ENCODE results near the gene NR2C2. TPM values are rescaled to one million over a fixed set of nuclear protein-coding genes. Genes with fewer than 3 reads are reported as not detected.
A peak's percentile ranks its signal among the peaks of the same experiment; 100 is the strongest.
"Not testable (repeated sequence)": the region's sequence is repeated elsewhere in the genome, so short reads cannot be mapped to it uniquely, and the experiment has no call there.

The NR2C2 gene
- total and polyA plus RNA-seq, 12 donors, result 6.4 to 42.2 (median 26.6) TPM

GRCh38 chr3:14900881-14901873, 46.2 kb upstream of the NR2C2 start:
- H3K27ac ChIP-seq, result no peak overlapping the region
- no peaks in the 10 kb centered on the region for H3K4me1 ChIP-seq (replicated peaks in 1 of 2)
- H3K4me3 ChIP-seq, result no peak overlapping the region
- no peaks in the 10 kb centered on the region for H3K27me3 ChIP-seq
- 67 to 81% (median 74%) methylated on average over 4 to 15 of the region's 15 CpGs for WGBS, 4 donors
- TF ChIP-seq POLR2A (IDR thresholded peaks at IDR 0.05) (no peak), CTCF (IDR thresholded peaks at IDR 0.05) (no peak)
- no peaks in the 10 kb centered on the region for H3K9me3 ChIP-seq (replicated peaks in 1 of 3)
- DNase-seq, result no peak
- intact Hi-C loops (cut with DNase I), result no loop called here
- H3K36me3 ChIP-seq (replicated peaks in 1 of 2), result peaks cover 0 to 8% of the 10 kb centered on the region in 2 donors

- intact Hi-C loops (cut with DNase I), result no loop called here
- TF ChIP-seq CTCF (IDR thresholded peaks at IDR 0.05), result no peak
- TF ChIP-seq POLR2A (IDR thresholded peaks at IDR 0.05), result no peak
- peak in 5 of 7 donors; percentile 25 to 65 (median 41) for DNase-seq
- peaks cover 0 to 8% of the 10 kb centered on the region in 2 donors for H3K36me3 ChIP-seq (replicated peaks in 1 of 2)
- 16 to 32% (median 31%) methylated on average over 5 to 7 of the region's 7 CpGs for WGBS, 4 donors
- H3K27ac ChIP-seq, result peak overlapping the region in 1 of 5 donors; percentile 49
- no peak overlapping the region for H3K4me3 ChIP-seq
- no peaks in the 10 kb centered on the region for H3K9me3 ChIP-seq (replicated peaks in 1 of 3)
- H3K4me1 ChIP-seq (replicated peaks in 1 of 2), result no peaks in the 10 kb centered on the region
- no peaks in the 10 kb centered on the region for H3K27me3 ChIP-seq
These were observed 44.7 kb upstream of the NR2C2 start for GRCh38 chr3:14902719-14903118.

- DNase-seq; H3K4me3 ChIP-seq; intact Hi-C loops (cut with DNase I); H3K4me1 ChIP-seq (replicated peaks in 1 of 2); H3K36me3 ChIP-seq (replicated peaks in 1 of 2); H3K27ac ChIP-seq; H3K9me3 ChIP-seq (replicated peaks in 1 of 3); H3K27me3 ChIP-seq: not testable (repeated sequence)
- WGBS, 4 donors, result 94 to 100% (median 99%) methylated on average over 1 to 3 of the region's 3 CpGs
These were observed 43.9 kb upstream of the NR2C2 start for GRCh38 chr3:14903501-14903900.

GRCh38 chr3:14905055-14905657, 42.2 kb upstream of the NR2C2 start:
- Histone ChIP-seq H3K27me3 (no peaks in the 10 kb centered on the region), H3K4me3 (no peak overlapping the region), H3K4me1 (replicated peaks in 1 of 2) (no peaks in the 10 kb centered on the region), H3K36me3 (replicated peaks in 1 of 2) (peaks cover 0 to 7% of the 10 kb centered on the region in 2 donors), H3K9me3 (replicated peaks in 1 of 3) (no peaks in the 10 kb centered on the region), H3K27ac (no peak overlapping the region)
- 86 to 94% (median 88%) methylated on average over 6 of the region's 6 CpGs for WGBS, 4 donors
- TF ChIP-seq POLR2A (IDR thresholded peaks at IDR 0.05) (no peak), CTCF (IDR thresholded peaks at IDR 0.05) (no peak)
- DNase-seq, result no peak
- intact Hi-C loops (cut with DNase I), result no loop called here
